OCI-M2 (cell line): ENCODE data around the gene CNOT10.
A peak's percentile ranks its signal among the peaks of the same experiment; 100 is the strongest.
"Not testable (repeated sequence)": the region's sequence is repeated elsewhere in the genome, so short reads cannot be mapped to it uniquely, and the experiment has no call there.

Source experiments
- DNase-seq: peaks from one replicate; lab custom pipeline; 2025; ENCODE audit not compliant: unreplicated experiment; lab: John Stamatoyannopoulos, UW

CNOT10 gene

GRCh38 chr3:32684800-32685542, at the start of gene CNOT10:
Gene CNOT10, plus strand, starts transcription at chr3:32685188. Its CDS starts 273 bp downstream, at chr3:32685461.
- peak; percentile 70 for DNase-seq

- DNase-seq = no peak
Measured at GRCh38 chr3:32640939-32641338, 44.0 kb upstream of the CNOT10 start.

GRCh38 chr3:32641356-32641755, 43.6 kb upstream of the CNOT10 start:
- no peak for DNase-seq

GRCh38 chr3:32643354-32643753, 41.6 kb upstream of the CNOT10 start:
- DNase-seq = no peak

- no peak for DNase-seq
Measured at GRCh38 chr3:32643816-32644215, 41.2 kb upstream of the CNOT10 start.

- no peak for DNase-seq
Measured at GRCh38 chr3:32644380-32644779, 40.6 kb upstream of the CNOT10 start.

- DNase-seq = no peak
Measured at GRCh38 chr3:32646761-32647160, 38.2 kb upstream of the CNOT10 start.

- DNase-seq = not testable (repeated sequence)
Measured at GRCh38 chr3:32652337-32653100, 32.5 kb upstream of the CNOT10 start.

- DNase-seq = no peak
Measured at GRCh38 chr3:32655167-32655566, 29.8 kb upstream of the CNOT10 start.

- DNase-seq = no peak
Measured at GRCh38 chr3:32660634-32661033, 24.4 kb upstream of the CNOT10 start.

- DNase-seq = no peak
Measured at GRCh38 chr3:32662647-32663046, 22.3 kb upstream of the CNOT10 start.

GRCh38 chr3:32664630-32665075, 20.3 kb upstream of the CNOT10 start:
- DNase-seq = not testable (repeated sequence)

GRCh38 chr3:32667072-32667582, 17.9 kb upstream of the CNOT10 start:
- no peak for DNase-seq

GRCh38 chr3:32669226-32669625, 15.8 kb upstream of the CNOT10 start:
- not testable (repeated sequence) for DNase-seq

GRCh38 chr3:32673730-32674129, 11.3 kb upstream of the CNOT10 start:
- not testable (repeated sequence) for DNase-seq

GRCh38 chr3:32675164-32675563, 9.8 kb upstream of the CNOT10 start:
- DNase-seq = no peak

GRCh38 chr3:32675650-32676049, 9.3 kb upstream of the CNOT10 start:
- no peak for DNase-seq

- no peak for DNase-seq
Measured at GRCh38 chr3:32681811-32682210, 3.2 kb upstream of the CNOT10 start.

GRCh38 chr3:32684029-32684799, 774 bp upstream of the CNOT10 start:
- no peak for DNase-seq

- DNase-seq = no peak
Measured at GRCh38 chr3:32685543-32686185, 676 bp downstream of the CNOT10 start.

GRCh38 chr3:32686713-32687112, 1.7 kb downstream of the CNOT10 start:
- DNase-seq = no peak
